Skin epidermis (tissue), 12 donors: ENCODE measurements around the gene SNX27.

ENCODE experiments used
- H3K27ac ChIP-seq, 21 experiments: fragments of 200-600 bp; sonication (generic) in 11 of 21; one replicate each; pipeline ENCODE4 v1.5.0; 2020; ENCODE audit warnings: mild to moderate bottlenecking in 3 of 21, inconsistent platforms in 2 of 21, moderate library complexity in 2 of 21
- H3K4me3 ChIP-seq, 7 experiments: fragments of 200-600 bp; sonication (generic) in 2 of 7; one replicate each; pipeline ENCODE4 v1.5.0; 2020; ENCODE audit warnings: inconsistent platforms in 2 of 7, mild to moderate bottlenecking in 2 of 7, moderate library complexity in 1 of 7

Gene SNX27

DNA sequence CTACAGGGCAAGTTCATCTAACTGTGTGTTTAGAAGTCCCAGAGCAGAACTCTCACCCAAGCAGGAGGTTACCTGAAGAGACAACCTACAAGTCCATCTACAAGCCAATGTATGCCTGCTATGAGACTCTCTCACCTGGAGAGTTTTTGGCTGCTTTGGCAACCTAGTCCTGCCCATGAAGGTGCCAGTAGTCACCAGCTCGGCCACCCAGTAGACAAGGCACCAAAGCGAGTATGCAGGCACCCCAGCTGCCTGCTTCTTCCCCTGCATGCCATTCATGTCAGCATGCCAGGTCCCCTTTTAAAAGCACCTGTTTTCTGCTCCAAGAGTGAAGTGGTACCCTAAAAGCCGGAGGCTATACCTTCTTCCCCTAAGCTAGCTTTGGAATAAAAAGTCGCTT lies 129.7 kb downstream of the SNX27 start:
- Histone ChIP-seq H3K4me3 (no peak overlapping the region), H3K27ac (no peak overlapping the region)
